Measurements from ENCODE around the gene CALCOCO2.

DNA sequence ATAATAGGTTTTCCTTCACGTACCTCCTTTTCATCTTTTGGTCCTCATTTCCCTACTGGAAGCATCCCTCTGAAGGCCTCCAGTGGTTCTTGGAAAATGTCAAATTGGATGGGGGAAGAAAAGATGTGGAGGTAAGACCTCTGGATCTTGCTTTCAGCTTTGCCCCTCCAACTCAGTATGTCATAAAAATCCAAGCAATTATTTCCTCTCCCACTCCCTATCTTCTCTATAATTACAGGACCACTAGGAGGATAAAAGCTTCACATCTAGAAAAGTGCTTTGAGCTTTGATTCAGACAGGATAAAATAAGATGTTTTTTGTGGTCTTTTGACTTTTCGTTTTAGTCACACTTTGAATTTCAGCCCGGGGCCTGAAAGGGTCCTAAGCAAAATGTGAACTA lies 15.5 kb upstream of the CALCOCO2 start:
- TF ChIP-seq, protein P1, sequence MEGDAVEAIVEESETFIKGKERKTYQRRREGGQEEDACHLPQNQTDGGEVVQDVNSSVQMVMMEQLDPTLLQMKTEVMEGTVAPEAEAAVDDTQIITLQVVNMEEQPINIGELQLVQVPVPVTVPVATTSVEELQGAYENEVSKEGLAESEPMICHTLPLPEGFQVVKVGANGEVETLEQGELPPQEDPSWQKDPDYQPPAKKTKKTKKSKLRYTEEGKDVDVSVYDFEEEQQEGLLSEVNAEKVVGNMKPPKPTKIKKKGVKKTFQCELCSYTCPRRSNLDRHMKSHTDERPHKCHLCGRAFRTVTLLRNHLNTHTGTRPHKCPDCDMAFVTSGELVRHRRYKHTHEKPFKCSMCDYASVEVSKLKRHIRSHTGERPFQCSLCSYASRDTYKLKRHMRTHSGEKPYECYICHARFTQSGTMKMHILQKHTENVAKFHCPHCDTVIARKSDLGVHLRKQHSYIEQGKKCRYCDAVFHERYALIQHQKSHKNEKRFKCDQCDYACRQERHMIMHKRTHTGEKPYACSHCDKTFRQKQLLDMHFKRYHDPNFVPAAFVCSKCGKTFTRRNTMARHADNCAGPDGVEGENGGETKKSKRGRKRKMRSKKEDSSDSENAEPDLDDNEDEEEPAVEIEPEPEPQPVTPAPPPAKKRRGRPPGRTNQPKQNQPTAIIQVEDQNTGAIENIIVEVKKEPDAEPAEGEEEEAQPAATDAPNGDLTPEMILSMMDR (IDR thresholded peaks at IDR 0.05; ENCODE audit: low read depth, low read length, missing input control): no peak
- TF ChIP-seq, protein P2, sequence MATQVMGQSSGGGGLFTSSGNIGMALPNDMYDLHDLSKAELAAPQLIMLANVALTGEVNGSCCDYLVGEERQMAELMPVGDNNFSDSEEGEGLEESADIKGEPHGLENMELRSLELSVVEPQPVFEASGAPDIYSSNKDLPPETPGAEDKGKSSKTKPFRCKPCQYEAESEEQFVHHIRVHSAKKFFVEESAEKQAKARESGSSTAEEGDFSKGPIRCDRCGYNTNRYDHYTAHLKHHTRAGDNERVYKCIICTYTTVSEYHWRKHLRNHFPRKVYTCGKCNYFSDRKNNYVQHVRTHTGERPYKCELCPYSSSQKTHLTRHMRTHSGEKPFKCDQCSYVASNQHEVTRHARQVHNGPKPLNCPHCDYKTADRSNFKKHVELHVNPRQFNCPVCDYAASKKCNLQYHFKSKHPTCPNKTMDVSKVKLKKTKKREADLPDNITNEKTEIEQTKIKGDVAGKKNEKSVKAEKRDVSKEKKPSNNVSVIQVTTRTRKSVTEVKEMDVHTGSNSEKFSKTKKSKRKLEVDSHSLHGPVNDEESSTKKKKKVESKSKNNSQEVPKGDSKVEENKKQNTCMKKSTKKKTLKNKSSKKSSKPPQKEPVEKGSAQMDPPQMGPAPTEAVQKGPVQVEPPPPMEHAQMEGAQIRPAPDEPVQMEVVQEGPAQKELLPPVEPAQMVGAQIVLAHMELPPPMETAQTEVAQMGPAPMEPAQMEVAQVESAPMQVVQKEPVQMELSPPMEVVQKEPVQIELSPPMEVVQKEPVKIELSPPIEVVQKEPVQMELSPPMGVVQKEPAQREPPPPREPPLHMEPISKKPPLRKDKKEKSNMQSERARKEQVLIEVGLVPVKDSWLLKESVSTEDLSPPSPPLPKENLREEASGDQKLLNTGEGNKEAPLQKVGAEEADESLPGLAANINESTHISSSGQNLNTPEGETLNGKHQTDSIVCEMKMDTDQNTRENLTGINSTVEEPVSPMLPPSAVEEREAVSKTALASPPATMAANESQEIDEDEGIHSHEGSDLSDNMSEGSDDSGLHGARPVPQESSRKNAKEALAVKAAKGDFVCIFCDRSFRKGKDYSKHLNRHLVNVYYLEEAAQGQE (IDR thresholded peaks at IDR 0.05): no peak

Data from liver (tissue), 2 donors.